Stimulated activated CD8-positive, alpha-beta memory T cell treated with anti-CD3 and anti-CD28 coated beads, Interleukin-2, amount 100 ng/mL, for 48 hours (primary cell): ENCODE results near the gene ANKRD13B.

Experiments used
- DNase-seq, 2 donors: peaks; one replicate each; pipeline ENCODE4 v3.0.0-alpha.2; 2020; ENCODE audit warnings: low read depth in 2 of 2

ANKRD13B gene

DNA sequence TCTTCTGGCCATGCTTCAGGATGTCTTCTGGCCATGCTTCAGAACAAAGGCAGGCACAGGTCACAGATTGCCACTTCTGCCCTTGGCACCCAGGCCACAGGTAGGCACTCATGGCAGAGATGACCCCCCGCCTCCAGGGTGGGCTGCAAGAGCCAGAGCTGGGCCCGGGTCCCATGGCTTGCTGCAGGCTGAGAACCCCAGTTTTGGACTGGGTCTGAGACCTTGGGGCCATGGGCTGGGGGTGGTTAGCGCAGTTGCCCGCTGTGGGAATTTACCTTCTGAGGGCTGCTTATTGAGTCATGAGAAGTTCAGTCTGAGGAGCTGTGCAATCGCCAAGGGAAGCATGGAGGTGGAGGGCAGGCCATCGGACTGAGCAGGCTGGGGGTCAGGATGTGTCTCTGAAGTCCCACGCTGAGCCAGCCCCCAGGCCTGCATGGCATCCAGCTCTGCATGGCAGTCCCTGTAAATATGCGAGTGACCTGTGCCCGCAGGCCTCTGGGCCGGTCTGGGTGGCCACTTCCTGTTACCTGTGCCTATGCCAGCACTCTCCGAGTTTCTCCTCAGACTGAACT is 1.7 kb downstream of the ANKRD13B start:
- DNase-seq: no peak

GRCh38 chr17:29595107-29595942 is 2.4 kb downstream of the ANKRD13B start:
- DNase-seq: no peak

DNA sequence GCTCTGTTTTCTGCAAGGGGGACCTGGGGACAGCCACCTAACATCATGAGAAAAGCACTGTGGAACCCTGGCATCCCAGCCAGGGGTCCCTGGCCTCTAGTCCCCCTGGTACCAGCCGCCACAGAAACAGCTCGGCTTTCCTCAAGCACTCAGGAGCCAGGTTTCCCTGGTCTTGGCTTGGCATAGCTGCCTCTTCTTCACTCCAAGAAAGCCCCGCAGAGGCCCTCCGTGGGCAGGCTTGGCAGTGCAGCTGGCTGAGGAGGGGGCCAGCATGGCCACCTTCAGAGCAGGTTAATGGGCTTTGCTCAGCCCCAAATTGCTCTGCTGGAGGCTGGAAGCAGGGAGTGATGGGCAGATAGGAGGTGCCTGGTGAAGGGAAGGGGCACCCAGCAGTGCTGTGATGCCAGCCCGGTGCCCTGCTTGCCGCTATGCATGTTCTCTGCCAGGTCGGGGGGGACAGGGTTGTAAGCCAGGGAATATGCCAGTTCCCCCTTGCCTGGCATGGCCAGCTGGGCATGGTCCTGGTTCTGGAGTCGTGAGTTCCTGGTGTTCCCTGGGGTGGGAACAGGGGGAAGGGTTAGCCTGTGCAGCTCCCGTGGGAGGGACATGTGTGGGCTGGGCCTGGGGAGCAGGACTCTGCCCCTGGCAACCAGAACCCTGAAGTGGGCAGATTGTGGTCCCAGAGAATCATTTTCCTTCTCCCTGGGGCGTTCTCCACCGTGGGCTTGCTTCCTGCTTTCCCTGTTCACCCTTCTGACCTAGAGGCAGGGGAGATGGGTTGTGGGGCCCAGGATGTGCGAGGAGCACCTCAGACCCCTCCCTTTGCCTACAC is 3.2 kb downstream of the ANKRD13B start:
- DNase-seq: no peak

DNA sequence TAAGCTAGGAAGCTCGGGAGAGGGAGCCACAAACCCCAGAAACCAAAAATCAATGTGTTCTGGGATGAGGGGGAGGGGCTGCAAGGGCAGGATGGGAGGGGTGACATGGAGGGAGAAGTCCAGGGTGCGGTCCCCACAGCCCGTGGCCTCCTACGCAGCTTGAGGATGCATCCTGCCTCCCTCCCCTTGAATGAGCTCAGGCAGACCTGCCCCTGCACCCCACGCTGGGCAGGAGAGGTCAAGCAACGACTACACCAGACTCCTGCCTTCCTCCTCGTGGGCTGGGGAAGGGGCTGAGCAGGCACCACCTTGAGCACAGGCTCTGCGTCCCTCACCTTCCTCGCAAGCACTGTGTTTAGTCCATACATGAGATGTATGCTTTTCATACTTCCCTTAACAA is 3.9 kb downstream of the ANKRD13B start:
- no peak for DNase-seq

GRCh38 chr17:29597361-29598172 is 4.6 kb downstream of the ANKRD13B start:
- no peak for DNase-seq

- DNase-seq: no peak
Observed at GRCh38 chr17:29603109-29603674, 10.3 kb downstream of the ANKRD13B start.

DNA sequence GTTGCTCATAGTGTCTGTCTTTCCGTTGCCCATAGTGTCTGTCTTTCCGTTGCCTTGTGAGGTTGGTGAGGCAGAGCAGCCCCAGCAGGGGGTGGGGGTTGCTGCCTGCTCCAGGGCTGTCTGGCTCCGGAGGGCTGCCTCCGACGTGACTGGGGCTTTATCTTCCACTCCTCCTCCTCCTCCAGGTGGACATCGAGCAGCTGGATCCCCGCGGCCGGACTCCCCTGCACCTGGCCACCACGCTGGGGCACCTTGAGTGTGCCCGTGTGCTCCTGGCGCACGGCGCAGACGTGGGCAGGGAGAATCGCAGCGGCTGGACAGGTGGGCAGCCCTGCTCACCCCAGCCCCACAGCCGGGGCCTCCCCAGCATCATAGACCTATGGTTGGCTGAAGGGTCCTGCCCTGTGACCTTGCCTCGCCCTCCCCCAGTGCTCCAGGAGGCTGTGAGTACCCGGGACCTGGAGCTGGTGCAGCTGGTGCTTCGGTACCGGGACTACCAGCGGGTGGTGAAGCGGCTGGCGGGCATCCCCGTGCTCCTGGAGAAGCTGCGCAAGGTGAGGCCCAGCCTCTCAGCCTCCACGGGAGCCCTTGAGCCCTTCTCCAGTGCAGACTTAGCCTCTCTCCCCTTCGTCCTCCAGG is 14.7 kb downstream of the ANKRD13B start:
- DNase-seq: no peak

- DNase-seq: no peak
Observed at GRCh38 chr17:29608986-29609385, 16.1 kb downstream of the ANKRD13B start.

- no peak for DNase-seq
Observed at GRCh38 chr17:29610395-29610794, 17.5 kb downstream of the ANKRD13B start.

DNA sequence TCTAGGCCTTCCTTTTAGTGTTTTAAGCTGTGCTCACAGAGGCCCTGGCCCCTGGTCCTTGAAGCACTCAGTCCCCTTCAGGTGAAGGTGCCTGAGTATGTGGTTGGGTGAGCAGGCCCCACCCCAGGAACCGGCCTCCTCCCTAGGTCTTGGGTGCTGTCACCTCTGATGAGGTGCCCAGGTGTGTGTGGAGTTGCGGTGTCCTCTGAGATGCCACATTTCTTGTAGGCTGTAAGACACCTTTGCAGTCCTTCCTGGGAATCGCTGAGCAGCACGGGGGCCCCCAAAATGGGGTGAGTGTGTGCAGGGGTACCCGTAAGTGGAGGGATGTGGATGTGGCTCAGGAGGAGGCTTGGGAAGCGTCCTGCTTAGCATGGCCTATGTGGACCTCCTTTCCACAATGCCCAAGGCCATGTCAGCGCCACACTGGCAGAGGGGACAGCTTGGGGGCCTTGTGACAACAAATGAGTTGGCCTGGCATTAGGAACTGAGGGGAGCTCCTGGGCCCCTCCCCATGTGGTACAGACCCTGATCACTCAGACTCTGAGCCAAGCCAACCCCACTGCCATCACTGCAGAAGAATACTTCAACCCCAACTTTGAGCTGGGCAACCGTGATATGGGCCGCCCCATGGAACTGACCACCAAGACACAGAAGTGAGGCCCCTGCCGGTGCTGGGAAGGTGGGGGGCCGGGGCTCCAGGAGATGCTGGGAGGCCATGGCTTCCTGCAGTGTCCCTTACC is 18.6 kb downstream of the ANKRD13B start:
- DNase-seq: no peak

DNA sequence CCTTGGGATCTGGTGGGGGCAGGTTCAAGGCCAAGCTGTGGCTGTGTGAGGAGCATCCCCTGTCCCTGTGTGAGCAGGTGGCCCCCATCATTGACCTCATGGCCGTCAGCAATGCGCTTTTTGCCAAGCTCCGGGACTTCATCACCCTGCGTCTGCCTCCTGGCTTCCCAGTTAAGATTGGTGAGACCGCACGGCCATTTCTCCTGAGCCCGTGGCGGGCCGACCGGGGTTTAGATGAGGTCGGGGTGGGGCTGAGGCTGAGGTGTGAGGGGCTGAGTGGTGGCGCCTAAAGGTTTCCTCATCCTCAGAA is 19.1 kb downstream of the ANKRD13B start:
- DNase-seq: no peak

DNA sequence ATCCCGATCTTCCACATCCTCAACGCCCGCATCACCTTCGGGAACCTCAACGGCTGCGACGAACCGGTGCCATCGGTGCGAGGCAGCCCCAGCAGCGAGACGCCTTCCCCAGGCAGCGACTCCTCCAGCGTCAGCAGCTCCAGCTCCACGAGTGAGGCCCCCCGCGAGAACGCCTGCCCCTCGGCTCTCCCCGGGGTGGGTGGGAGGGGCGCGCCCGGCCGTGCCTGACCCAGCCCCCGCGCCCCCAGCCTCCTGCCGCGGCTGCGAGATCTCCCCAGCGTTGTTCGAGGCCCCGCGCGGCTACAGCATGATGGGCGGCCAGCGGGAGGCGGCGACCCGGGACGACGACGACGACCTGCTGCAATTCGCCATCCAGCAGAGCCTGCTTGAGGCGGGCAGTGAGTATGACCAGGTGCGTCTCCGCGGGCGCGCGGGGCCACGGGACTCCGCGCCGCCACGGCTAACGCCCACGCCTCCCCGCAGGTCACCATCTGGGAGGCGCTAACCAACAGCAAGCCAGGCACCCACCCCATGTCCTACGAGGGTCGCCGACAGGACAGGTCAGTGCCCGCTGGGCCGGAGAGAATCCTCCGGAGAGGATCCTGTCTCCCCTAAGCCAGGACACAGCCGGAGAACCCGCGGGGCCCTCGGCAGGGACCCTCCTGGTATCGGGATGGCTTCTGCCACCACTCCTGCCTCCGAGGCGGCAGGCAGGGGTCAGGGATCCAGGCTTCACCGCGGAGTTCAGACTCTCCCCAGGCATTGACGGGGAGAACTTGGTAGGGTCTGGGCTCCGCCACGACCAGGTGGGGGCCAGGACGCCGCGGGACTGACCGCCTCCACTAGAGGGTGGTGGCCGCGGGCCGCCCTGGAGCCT is 19.7 kb downstream of the ANKRD13B start:
- no peak for DNase-seq

DNA sequence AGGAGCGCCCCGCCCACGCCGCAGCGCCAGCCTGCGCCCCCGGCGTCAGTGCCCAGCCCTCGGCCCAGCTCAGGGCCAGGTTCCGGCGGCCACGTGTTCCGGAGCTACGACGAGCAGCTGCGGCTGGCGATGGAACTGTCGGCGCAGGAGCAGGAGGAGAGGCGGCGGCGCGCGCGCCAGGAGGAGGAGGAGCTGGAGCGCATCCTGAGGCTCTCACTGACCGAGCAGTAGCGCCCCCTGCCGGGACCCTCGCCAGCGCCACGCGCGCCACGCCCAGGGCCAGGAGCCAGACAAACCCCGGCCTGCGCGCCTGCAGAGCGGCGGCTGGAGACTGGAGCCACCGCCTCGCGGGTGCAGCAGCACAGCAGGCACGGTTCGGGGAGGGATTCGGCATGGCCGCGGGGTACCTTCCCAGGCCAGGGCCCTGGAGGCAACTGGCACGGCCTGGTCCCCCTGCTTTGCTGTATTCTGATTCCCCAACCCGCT is 20.5 kb downstream of the ANKRD13B start:
- DNase-seq: peak; percentile 95 to 97

DNA sequence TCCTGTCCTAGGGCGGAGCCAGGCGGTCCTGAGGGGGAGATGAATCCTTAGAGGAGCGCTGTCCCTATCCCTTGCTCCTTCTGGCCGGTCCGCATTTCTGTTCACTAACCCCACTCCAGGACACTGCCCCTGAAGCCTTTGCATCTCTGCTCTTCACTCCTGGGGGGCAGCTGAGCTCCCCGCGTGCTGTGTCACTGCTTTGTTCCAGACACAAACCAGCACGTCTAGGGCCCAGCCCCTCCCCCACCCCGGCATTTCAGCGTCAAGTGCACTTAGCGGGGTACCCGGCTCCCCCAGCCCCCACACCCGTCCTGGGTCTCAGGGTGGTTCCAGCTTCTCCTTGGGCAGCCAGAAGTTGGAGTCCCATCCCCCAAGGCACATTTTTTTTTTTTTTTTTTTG is 20.9 kb downstream of the ANKRD13B start:
- DNase-seq: no peak

DNA sequence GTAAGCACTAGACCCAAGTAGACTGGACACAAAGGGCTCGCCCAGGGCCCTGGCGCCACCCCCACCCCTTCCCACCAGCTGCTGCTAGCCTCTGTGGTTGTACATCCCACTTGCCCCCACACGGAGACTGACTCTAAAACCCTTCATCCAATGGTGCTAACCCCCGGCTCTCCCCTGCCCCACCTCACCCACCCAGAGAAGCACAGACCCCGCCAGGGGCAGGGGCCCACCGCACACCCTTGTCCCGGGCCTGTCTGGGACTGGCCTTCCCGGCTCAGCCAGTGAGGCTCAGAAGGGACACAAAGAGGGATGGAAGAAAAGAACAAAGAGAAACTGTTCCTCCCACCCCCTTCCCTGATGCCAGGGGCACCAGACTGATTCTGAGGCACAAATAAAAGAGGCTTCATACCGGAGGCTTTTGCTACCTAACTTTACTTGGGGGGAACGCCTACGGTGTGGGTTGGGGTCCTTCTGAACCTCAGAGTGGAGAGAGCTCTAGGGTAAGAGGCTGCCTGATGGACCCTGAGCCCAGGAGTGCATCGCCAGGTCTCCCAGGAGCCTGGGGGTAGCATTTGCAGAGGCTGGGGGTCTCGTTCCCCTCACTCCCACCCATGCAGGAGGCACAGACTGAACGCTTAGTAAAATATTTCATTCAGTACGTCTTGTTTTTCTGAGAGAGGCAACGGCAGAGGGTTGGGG is 21.6 kb downstream of the ANKRD13B start:
- no peak for DNase-seq

GRCh38 chr17:29615048-29615385 is 22.1 kb downstream of the ANKRD13B start:
- no peak for DNase-seq

DNA sequence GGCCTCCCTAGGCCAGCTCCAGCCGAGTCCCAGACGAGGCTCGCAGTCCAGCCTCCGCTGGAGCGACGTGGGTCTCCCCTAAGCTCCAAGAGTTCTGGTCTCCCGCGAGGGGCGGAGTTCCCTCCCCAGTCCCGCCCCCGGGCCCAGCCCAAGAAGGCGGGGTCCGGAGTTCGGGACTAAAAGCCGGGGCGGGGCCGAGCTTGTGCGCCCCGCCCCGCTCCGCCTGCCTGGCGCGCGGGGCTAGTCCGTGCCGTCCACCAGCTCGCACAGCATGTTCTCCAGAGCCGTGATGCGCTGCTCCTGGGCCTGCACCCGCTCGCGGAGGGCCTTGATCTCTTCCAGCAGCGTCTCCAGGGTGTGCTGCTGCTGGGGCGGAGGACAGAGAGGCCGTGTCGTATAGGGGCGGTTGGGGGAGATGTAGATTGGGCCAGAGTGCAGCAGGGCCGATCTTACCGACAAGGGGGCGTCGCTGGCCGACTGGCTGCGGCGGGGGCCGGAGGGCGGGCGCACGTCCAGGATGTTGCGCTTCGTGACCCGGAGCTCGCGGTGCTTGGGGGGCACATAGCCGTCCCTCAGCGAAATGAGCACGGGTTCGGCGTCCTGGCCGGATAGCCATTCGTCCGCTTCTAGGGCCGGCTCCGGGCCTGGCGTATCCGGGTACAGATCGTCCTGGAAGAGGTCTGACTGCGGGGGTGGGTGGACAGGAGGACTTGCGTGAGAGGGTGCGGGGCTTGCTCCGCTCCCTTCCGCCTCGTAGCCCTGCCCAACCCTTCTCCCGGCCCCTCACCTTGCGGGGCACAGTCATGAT is 22.8 kb downstream of the ANKRD13B start:
- DNase-seq: peak; percentile 76 to 79
